H1 (cell line): Measurements from ENCODE around the gene DFFB. TPM values are rescaled to one million over a fixed set of nuclear protein-coding genes. Genes with fewer than 3 reads are reported as not detected.

Source experiments
- CTCF ChIA-PET: fragments of 300-600 bp; sonication (Branson Sonifier 250); formaldehyde crosslinking; loops from one replicate; lab custom pipeline; 2021; ENCODE audit not compliant: partially characterized antibody; lab: Charles Lee
- POLR2A ChIA-PET: fragments of 300-600 bp; sonication (Branson Sonifier 250); formaldehyde crosslinking; loops from one replicate; lab custom pipeline; 2021; ENCODE audit warnings: inconsistent platforms; ENCODE audit not compliant: partially characterized antibody; lab: Charles Lee
- DNase-seq, 2 experiments: peaks; one replicate each; pipeline versions ENCODE4 v3.0.0 to v3.0.0-alpha.2; 2010 to 2022; ENCODE audit warnings: low spot score in 2 of 2, low read depth in 1 of 2, mixed read lengths in 1 of 2
- FAIRE-seq: peaks from 2 replicates; lab custom pipeline; 2011; peaks lifted over from hg19 to GRCh38; lab: Jason Lieb, UNC
- H2AFZ ChIP-seq: 2 replicates; pipeline ENCODE4 v1.8.1; 2012; ENCODE audit warnings: low read length, inconsistent platforms
- H2AK5ac ChIP-seq: 2 replicates; pipeline ENCODE4 v1.6.1; 2013; ENCODE audit warnings: low read depth, low read length
- H2BK120ac ChIP-seq: replicated peaks from 2 replicates; pipeline ENCODE3; 2013; ENCODE audit warnings: low read depth, low read length, inconsistent platforms
- H2BK12ac ChIP-seq: 2 replicates; pipeline ENCODE4 v1.6.1; 2013; ENCODE audit warnings: low read depth, low read length
- H2BK15ac ChIP-seq: 2 replicates; pipeline ENCODE4 v1.6.1; 2013; ENCODE audit warnings: low read length
- H2BK20ac ChIP-seq: 2 replicates; pipeline ENCODE4 v1.6.1; 2013; ENCODE audit warnings: low read length
- H2BK5ac ChIP-seq: 2 replicates; pipeline ENCODE4 v1.6.1; 2013; ENCODE audit warnings: low read depth, low read length
- H3K14ac ChIP-seq: 2 replicates; pipeline ENCODE4 v1.6.1; 2013; ENCODE audit warnings: inconsistent platforms; ENCODE audit not compliant: insufficient read length
- H3K18ac ChIP-seq: 2 replicates; pipeline ENCODE4 v1.6.1; 2013; ENCODE audit warnings: low read length; ENCODE audit errors: extremely low read depth
- H3K23ac ChIP-seq: 2 replicates; pipeline ENCODE4 v1.6.1; 2013; ENCODE audit warnings: inconsistent platforms; ENCODE audit not compliant: insufficient read length
- H3K23me2 ChIP-seq: 2 replicates; pipeline ENCODE4 v1.6.1; 2013; ENCODE audit warnings: low read depth, low read length
- H3K27ac ChIP-seq: 2 replicates; pipeline ENCODE4 v1.6.1; 2011; ENCODE audit warnings: low read depth, low read length, inconsistent platforms
- H3K27me3 ChIP-seq, 4 experiments: replicated peaks in 1 of 4; 1 replicate in 1 of 4; 2 replicates in 3 of 4; pipeline versions ENCODE4 v1.6.1 to v1.8.1; 2011 to 2013; ENCODE audit warnings: low read length in 3 of 4, mild to moderate bottlenecking in 3 of 4, inconsistent platforms in 2 of 4, mixed read lengths in 2 of 4, moderate library complexity in 1 of 4; ENCODE audit not compliant: control insufficient read depth in 3 of 4, insufficient read depth in 3 of 4; ENCODE audit errors: extremely low read depth in 1 of 4
- H3K36me3 ChIP-seq, 4 experiments: 2 replicates each; pipeline versions ENCODE4 v1.6.1 to v1.8.1; 2011 to 2013; ENCODE audit warnings: mild to moderate bottlenecking in 4 of 4, low read length in 3 of 4, moderate library complexity in 2 of 4, control low read depth in 1 of 4, inconsistent platforms in 1 of 4; ENCODE audit not compliant: insufficient read depth in 4 of 4, control insufficient read depth in 2 of 4
- H3K4ac ChIP-seq: replicated peaks from 2 replicates; pipeline ENCODE3; 2013; ENCODE audit warnings: low read length, low read depth, mixed read lengths, inconsistent platforms; ENCODE audit not compliant: insufficient read length
- H3K4me1 ChIP-seq, 4 experiments: replicated peaks in 1 of 4; 1 replicate in 1 of 4; 2 replicates in 3 of 4; pipeline versions ENCODE4 v1.6.1 to v1.8.1; 2011 to 2013; ENCODE audit warnings: low read length in 3 of 4, inconsistent platforms in 2 of 4, mixed read lengths in 1 of 4; ENCODE audit not compliant: insufficient read depth in 4 of 4, control insufficient read depth in 3 of 4
- H3K4me2 ChIP-seq, 2 experiments: 2 replicates each; pipeline versions ENCODE4 v1.6.1 to v1.8.1; 2011 to 2013; ENCODE audit warnings: low read depth in 2 of 2, low read length in 2 of 2, control low read depth in 1 of 2, inconsistent platforms in 1 of 2, mild to moderate bottlenecking in 1 of 2; ENCODE audit not compliant: insufficient read depth in 1 of 2
- H3K4me3 ChIP-seq, 4 experiments: fragments of 200-600, 300-600 bp in 1 of 4; sonication (generic), shearing (Covaris generic), sonication (Bioruptor Twin) in 1 of 4; 2 replicates each; pipeline versions ENCODE4 v1.5.1 to v1.8.1; 2011 to 2016; ENCODE audit warnings: low read length in 4 of 4, low read depth in 3 of 4, control low read depth in 2 of 4, inconsistent platforms in 2 of 4, mild to moderate bottlenecking in 2 of 4, mixed read lengths in 1 of 4, moderate library complexity in 1 of 4; ENCODE audit not compliant: insufficient read depth in 2 of 4; ENCODE audit errors: extremely low read depth in 1 of 4
- H3K56ac ChIP-seq: replicated peaks from 2 replicates; pipeline ENCODE3; 2013; ENCODE audit warnings: low read depth, mild to moderate bottlenecking, mixed read lengths, low read length, inconsistent platforms; ENCODE audit not compliant: insufficient read length
- H3K79me1 ChIP-seq: 2 replicates; pipeline ENCODE4 v1.6.1; 2013; ENCODE audit warnings: low read depth, low read length, control low read depth
- H3K79me2 ChIP-seq, 2 experiments: 2 replicates each; pipeline versions ENCODE4 v1.6.1 to v1.8.1; 2012 to 2013; ENCODE audit warnings: low read length in 2 of 2, mild to moderate bottlenecking in 2 of 2, inconsistent platforms in 1 of 2; ENCODE audit not compliant: insufficient read depth in 2 of 2, control insufficient read depth in 1 of 2
- H3K9ac ChIP-seq, 4 experiments: replicated peaks in 1 of 4; 1 replicate in 1 of 4; 2 replicates in 3 of 4; pipeline versions ENCODE4 v1.6.1 to v1.8.1; 2011 to 2013; ENCODE audit warnings: low read depth in 3 of 4, low read length in 3 of 4, control low read depth in 2 of 4, mild to moderate bottlenecking in 2 of 4, moderate library complexity in 2 of 4, inconsistent platforms in 1 of 4; ENCODE audit errors: extremely low read depth in 1 of 4
- H3K9me3 ChIP-seq, 2 experiments: 2 replicates each; pipeline versions ENCODE4 v1.6.1 to v1.8.1; 2012 to 2013; ENCODE audit warnings: mild to moderate bottlenecking in 2 of 2, moderate library complexity in 2 of 2, control low read depth in 1 of 2, inconsistent platforms in 1 of 2, low read depth in 1 of 2, low read length in 1 of 2, mixed read lengths in 1 of 2; ENCODE audit not compliant: insufficient read depth in 2 of 2
- H4K20me1 ChIP-seq, 2 experiments: replicated peaks in 1 of 2; 2 replicates each; pipeline versions ENCODE3 to v1.8.1; 2011 to 2013; ENCODE audit warnings: inconsistent platforms in 2 of 2, low read length in 2 of 2, mild to moderate bottlenecking in 1 of 2; ENCODE audit not compliant: insufficient read depth in 2 of 2, control insufficient read depth in 1 of 2
- H4K5ac ChIP-seq: 2 replicates; pipeline ENCODE4 v1.6.1; 2013; ENCODE audit warnings: low read length, low read depth, mixed read lengths, inconsistent platforms; ENCODE audit not compliant: insufficient read length
- H4K8ac ChIP-seq: 2 replicates; pipeline ENCODE4 v1.8.0; 2013; ENCODE audit warnings: mild to moderate bottlenecking, moderate library complexity, low read length, inconsistent platforms; ENCODE audit not compliant: insufficient read depth; ENCODE audit errors: extremely low read depth
- H4K91ac ChIP-seq: replicated peaks from 2 replicates; pipeline ENCODE3; 2013; ENCODE audit warnings: low read length, mixed read lengths, inconsistent platforms; ENCODE audit not compliant: insufficient read length
- CREB1 ChIP-seq: IDR thresholded peaks from 2 replicates; pipeline ENCODE4 v1.6.1; 2012; ENCODE audit warnings: inconsistent platforms
- WGBS, 2 experiments: shearing (Covaris generic) in 1 of 2; methylation state at CpG; one replicate each; pipeline versions ENCODE4 v1.1.6 to v1.1.7; 2013 to 2015; ENCODE audit warnings: low lambda C conversion rate in 2 of 2, mixed read lengths in 2 of 2, inconsistent platforms in 1 of 2, low coverage in 1 of 2, missing lambda C conversion rate in 1 of 2; ENCODE audit not compliant: insufficient replicate concordance in 2 of 2, insufficient coverage in 1 of 2, insufficient read length in 1 of 2; ENCODE audit errors: extremely low coverage in 1 of 2, missing lambda C conversion rate in 1 of 2; 5-methylcytosine and 5-hydroxymethylcytosine counted together
- polyA plus RNA-seq, 7 experiments: library from polyadenylated mRNA; depleted of rRNA in 3 of 7; stranded (reverse) in 5 of 7; unstranded in 2 of 7; fragments of >200 nt in 5 of 7; fragments of 200-250 nt in 2 of 7; gene quantifications; 1 replicate in 5 of 7; 2 replicates in 1 of 7; 4 replicates in 1 of 7; pipeline versions ENCODE4 v1.2.1 to v1.2.3, GENCODE V29; 2011 to 2013; ENCODE audit warnings: missing spikeins in 2 of 7, mixed read lengths in 2 of 7
- total RNA-seq: library from RNA; stranded (reverse); fragmentation: NEBNext Ultra II Directional; extraction: Animal tissue kit (Norgen Biotek cat#: 25700); gene quantifications from 2 replicates; pipeline ENCODE4 v1.2.1, GENCODE V29; 2021

DFFB gene
- total and polyA plus RNA-seq, 2 of the 8 experiments (the other 6 are each of a cell fraction or from before 2014, with no cell fraction given), result 8.6 to 11.9 TPM

GRCh38 chr1:3922201-3922725, 65.0 kb downstream of the DFFB start:
- no peak overlapping the region for H3K4me3 ChIP-seq
- H3K9ac ChIP-seq, result no peak overlapping the region
- no peak overlapping the region for H2AK5ac ChIP-seq
- H3K4me1 ChIP-seq, result peaks cover 0 to 3% (median 0%) of the 10 kb centered on the region in 4 experiments; a peak in 2 of 7 replicates
- no peak overlapping the region for H2BK12ac ChIP-seq
- H4K91ac ChIP-seq, result no peak overlapping the region
- H3K9me3 ChIP-seq, result peaks cover 4% of the 10 kb centered on the region in 2 experiments; a peak in 2 of 4 replicates
- no peak overlapping the region for H3K23ac ChIP-seq
- H2BK20ac ChIP-seq, result no peak overlapping the region
- WGBS, 2 experiments, result 87% methylated on average over 6 of the region's 6 CpGs; no CpG with 5 or more reads in 1 of the 2 experiments
- H3K23me2 ChIP-seq, result peaks cover 3% of the 10 kb centered on the region; the same call in 1 of the 2 replicates
- H3K27ac ChIP-seq, result no peak overlapping the region
- no peak overlapping the region for H2BK5ac ChIP-seq
- no peak for DNase-seq
- H4K20me1 ChIP-seq, result no peaks in the 10 kb centered on the region
- H2BK120ac ChIP-seq, result no peak overlapping the region
- FAIRE-seq, result no peak
- no peaks in the 10 kb centered on the region for H3K27me3 ChIP-seq
- ChIA-PET POLR2A (no interaction called here), CTCF (no interaction called here)
- H2AFZ ChIP-seq, result no peak overlapping the region
- H4K8ac ChIP-seq, result no peak overlapping the region
- H3K56ac ChIP-seq, result no peak overlapping the region
- no peak overlapping the region for H3K4ac ChIP-seq
- no peaks in the 10 kb centered on the region for H3K79me1 ChIP-seq
- H3K36me3 ChIP-seq, result no peaks in the 10 kb centered on the region
- H3K4me2 ChIP-seq, result no peak overlapping the region
- H2BK15ac ChIP-seq, result no peak overlapping the region
- H3K79me2 ChIP-seq, result no peaks in the 10 kb centered on the region
- no peak overlapping the region for H3K18ac ChIP-seq
- H4K5ac ChIP-seq, result no peak overlapping the region
- no peak overlapping the region for H3K14ac ChIP-seq
- TF ChIP-seq CREB1, result no peak
